H54 (cell line): Measurements from ENCODE around the gene PLXDC2.
"Not testable (repeated sequence)": the region's sequence is repeated elsewhere in the genome, so short reads cannot be mapped to it uniquely, and the experiment has no call there.

Experiments
- DNase-seq: peaks from one replicate; pipeline ENCODE4 v3.0.0; 2011; ENCODE audit warnings: low spot score, mixed read lengths; ENCODE audit not compliant: insufficient read length
- FAIRE-seq: peaks from 3 replicates; lab custom pipeline; 2011; peaks lifted over from hg19 to GRCh38; lab: Jason Lieb, UNC
- POLR2A ChIP-seq: IDR thresholded peaks from 2 replicates; pipeline ENCODE4 v1.6.1; 2011; ENCODE audit warnings: low read depth, mild to moderate bottlenecking, low read length

The PLXDC2 gene

DNA sequence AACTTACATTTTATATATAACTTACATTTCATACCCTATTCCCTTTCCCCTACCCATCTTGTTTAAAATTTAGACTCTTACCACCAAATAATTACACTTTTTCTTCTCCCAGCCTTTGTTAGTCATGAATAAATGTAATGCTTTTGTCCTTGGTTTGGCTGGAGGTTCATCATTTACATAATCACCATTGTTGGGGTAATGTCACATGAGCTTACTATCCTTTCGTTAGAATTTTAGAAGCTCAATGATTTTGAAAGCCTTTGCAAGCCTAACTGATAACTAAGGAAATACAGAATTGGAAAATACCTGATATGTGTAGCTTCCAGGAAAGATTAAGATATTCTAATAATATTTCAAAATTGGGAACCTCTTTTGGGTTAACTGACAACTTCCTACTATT, 171.7 kb downstream of the PLXDC2 start:
- no peak for DNase-seq
- FAIRE-seq = no peak
- no peak for TF ChIP-seq POLR2A

DNA sequence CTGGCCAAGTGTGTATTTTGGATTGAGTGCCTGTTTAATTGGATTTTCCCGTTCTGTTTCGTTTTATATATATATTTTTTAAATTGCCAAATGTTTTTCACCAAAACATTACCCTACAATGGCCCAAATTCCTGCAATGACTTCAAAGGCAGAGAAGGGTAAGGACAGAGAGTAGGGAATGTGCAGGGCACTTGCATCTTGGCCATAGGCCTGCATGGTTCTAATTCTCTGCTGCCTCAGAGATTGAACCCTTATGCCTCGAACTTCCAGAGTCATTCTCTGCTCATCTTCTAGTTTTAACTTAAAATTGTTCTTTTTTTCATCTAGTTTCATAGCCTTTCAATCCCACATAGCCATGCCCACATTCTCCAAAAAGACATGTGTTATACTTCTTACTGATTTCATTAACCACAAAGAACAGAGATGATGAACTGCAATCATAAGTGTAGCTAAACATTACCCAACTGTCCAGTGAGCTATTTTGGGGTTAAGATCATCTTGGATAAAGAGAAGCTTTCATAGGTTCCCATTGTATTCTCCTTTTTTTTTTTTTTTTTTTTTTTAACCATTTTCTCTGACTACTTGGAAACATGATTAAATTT, 177.6 kb downstream of the PLXDC2 start:
- DNase-seq (no peak), FAIRE-seq (no peak)
- no peak for TF ChIP-seq POLR2A

DNA sequence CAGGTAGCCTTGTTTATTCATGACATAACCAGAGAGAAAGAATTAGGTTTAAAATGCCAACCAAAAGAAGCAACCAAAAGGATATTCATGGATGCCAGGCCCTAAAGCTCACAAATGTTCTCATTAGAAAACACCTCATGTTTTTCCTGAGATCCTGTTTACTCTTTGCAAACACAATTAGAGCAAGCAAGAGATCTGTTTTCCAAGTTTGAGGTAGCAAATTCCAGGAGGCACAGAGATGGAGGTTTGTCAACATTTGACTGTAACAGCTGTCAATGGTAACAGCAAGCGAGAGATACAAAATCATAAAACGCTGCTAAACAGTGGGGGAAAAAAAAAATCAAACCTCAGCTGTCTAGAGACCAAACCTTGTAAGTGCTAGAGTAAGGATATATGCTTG, 182.2 kb downstream of the PLXDC2 start:
- no peak for TF ChIP-seq POLR2A
- FAIRE-seq = no peak

DNA sequence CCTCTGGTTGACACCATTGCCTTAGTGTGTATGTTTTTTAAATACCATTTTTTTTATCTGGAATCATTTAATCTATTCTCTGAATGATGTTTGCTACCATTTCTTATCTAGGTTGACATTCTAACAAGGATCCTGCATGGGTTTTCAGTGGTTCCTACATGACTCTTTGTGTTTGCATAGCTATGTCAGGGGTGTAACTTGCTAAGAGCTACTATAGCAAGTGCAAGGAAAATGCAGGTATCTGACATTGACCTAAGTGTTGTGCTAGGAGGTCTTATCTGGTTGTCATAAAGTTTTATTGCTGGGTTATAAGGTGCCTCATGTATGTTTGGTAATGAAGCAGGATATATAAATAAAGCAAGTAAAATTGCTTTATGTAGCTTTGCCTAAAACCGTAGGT, 183.2 kb downstream of the PLXDC2 start:
- no peak for DNase-seq
- FAIRE-seq = no peak
- TF ChIP-seq POLR2A = no peak

More for the DNA sequence above, 182.2 kb downstream of the PLXDC2 start:
- no peak for DNase-seq

DNA sequence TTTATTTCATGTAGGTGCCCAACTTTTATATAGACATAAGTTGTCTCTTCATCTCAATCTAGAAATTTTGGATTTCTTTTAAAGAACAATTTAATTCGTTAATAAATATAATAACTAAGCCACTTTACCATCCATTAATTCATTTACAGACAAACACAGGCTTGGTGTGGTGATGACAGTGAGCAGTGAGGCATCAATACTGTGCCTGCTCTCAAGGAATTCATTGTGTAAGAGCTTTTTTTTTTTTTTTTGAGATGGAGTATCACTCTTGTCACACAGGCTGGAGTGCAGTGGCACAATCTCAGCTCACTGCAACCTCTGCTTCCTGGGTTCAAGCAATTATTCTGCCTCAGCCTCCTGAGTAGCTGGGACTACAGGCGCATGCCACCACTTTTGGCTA, 185.8 kb downstream of the PLXDC2 start:
- not testable (repeated sequence) for DNase-seq, FAIRE-seq

DNA sequence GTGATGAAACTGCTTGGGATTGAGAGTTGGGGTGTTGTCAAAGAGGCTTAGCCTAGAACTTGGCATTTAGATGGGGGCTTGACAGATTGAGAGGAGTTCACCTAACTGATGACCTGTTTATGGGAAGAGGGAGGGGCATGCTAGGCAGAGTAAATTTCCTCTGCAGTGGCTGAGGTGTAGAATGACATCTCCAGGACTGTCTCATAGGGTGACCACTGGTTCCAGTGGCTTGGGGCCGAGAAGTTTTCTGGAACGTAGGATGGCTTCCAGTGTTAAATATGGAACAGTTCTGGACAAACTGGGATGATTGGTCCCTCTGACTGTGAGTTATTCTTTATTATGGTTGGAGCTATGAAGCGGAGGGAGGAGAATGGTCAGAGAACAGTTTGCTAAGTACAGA, 186.4 kb downstream of the PLXDC2 start:
- DNase-seq (no peak), FAIRE-seq (no peak)
- TF ChIP-seq POLR2A = no peak

DNA sequence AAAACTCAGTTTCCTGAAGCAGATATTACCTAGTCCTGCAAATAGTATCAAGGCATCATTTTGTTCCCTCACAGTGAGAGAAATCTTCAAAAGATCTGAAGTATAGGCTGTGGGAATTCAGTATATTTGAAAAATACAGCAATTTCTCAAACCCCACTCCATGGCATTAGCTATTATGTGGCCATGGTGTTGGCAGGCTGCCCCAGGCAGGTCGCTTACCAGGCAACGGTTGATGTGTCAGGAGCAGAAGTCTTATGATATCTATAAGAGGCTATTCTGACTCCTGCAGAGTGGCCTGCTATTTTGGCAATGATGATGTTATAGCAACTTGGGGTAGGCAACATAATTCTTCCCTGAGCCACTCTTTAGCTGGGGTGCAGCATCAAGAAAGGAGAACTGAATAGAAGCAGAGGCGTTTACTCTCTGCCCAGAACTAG, 187.9 kb downstream of the PLXDC2 start:
- no peak for FAIRE-seq

DNA sequence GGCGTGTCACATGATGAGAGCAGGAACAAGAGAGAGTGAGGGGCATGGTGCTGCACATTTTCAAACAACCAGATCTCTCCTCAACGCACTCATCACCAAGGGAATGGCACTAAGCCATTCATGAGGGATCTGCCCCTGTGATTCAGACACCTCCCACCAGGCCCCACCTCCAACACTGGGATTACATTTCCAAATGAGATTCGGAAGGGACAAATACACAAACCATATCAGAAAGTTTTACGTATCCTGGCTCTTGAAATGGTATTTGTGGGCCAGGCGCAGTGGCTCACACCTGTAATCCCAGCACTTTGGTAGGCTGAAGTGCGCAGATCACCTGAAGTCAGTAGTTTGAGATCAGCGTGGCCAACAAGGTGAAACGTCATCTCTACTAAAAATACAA, 189.4 kb downstream of the PLXDC2 start:
- TF ChIP-seq POLR2A = no peak
- FAIRE-seq (no peak), DNase-seq (no peak)

More for the DNA sequence above, 187.9 kb downstream of the PLXDC2 start:
- DNase-seq = no peak
- TF ChIP-seq POLR2A = no peak

DNA sequence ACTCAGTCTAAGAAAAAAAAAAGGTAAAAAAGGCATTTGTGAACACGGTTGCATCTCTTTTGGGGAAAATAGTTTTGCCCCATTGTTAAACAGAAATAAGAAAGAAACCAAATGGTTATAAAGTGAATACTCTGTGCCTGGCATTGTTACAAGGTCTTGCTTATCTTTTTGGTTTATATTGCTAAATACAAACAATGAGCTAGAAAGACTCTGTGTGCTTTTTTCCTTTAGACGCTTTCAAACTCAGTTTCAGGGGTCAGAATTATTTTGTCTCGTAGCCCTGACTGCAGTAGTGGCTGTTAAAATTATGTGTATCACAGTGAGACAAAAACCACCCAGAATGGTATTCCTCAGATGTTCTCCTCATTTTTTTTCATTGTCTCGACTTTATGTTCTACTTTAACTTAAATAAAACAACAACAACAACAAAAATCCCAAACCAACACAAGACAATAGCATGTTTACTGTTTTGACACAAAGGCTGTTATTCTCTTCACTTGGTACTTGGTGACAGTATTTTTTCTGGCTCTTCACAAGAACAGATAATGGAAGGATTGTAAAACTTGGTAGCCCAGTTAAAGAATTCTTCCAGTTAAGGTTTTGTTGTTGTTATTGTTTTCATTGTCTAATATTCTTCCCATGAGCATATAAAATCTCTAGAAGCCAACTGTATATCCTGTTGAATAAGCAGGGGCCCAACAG, 190.1 kb downstream of the PLXDC2 start:
- no peak for FAIRE-seq
- TF ChIP-seq POLR2A = no peak
- DNase-seq = no peak

DNA sequence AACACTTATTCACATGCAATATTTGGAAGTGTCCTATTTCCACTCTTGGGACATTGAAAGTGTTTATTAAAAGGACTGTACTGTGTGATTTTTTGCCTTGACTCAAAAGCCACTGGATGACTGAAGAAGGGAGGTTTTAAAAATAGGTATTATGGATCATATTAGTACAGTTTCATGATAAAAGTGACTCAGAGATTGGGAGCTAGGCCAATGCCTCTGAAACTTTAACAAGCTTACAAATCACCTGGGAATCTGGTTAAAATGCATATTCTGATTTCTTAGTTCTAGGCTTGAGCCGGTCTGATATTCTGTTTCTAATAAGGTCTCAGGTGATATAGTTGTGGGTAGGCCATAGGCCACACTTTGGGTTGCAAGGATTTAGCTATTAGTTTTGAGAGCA, 191.2 kb downstream of the PLXDC2 start:
- FAIRE-seq (no peak), DNase-seq (no peak)
- TF ChIP-seq POLR2A = no peak

DNA sequence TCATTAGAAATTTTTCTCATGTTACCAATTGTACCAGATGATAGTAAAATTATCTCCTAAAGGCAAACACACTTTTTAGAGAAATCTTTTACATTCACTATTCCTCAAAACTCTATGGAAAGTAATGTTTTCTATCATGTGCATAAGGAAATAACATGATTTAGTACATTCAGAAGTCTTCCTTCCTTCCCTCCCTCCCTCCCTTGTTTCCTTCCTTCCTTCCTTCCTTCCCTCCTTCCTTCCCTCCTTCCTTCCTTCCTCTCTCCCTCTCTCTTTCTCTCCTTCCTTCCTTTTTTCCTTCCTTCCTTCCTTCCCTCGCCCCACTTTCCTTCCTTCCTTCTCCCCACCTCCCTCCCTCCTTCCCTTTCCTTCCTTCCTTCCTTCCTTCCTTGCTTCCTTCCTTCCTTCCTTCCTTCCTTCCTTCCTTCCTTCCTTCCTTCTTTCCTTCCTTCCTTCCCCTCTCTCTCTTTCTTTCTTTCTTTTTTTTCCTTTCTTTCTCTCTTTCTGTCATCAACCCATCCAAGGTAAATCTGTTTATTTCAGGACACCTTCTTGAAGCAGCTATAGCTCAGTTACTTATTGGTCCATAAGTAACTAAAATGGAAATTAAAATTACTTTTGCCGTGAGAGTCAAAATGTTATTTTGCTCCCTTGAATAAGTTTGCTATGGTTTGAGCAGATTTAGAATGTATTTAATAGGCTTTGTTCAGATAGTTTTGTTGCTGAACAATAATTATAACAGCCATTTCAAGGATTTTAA, 197.9 kb downstream of the PLXDC2 start:
- DNase-seq = no peak
- no peak for FAIRE-seq
- TF ChIP-seq POLR2A = no peak

DNA sequence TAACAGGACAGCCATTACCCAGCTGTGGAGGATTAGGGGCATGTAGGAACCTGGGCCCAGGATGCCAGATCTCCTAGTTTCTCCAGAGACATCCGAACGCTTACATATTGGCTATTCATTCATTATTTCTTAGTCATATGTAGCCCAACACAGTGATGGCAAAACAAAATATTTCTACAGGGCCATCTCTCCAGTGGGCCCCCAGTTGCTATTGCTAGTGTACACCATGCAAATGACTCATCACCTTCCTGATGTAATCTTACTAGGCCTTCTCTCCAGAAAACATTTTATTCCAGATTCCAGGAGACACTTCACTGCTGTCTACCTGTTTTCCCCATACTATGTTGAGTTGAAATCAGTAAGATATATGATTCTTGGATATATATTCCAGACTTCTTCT, 201.7 kb downstream of the PLXDC2 start:
- FAIRE-seq = no peak
- DNase-seq = no peak
- TF ChIP-seq POLR2A = no peak

DNA sequence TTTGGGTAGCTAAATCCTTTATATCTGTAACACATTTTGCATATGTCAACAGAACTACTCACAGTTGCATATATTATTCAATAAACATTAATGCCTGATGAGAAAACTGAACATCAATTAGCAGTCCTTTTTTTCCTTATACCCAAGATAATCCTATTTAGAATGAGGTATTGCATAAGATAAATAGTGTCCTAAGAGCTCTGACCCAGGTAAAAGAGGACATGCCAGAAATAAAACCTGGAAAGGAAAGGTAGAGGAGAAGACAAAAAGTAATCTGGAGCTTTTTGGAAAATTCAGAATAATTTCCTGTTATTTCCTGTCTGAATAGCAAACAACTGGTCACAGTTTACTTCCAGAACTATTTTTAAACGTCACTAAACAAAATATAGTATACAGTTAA, 204.4 kb downstream of the PLXDC2 start:
- FAIRE-seq (no peak), DNase-seq (no peak)
- TF ChIP-seq POLR2A = no peak

DNA sequence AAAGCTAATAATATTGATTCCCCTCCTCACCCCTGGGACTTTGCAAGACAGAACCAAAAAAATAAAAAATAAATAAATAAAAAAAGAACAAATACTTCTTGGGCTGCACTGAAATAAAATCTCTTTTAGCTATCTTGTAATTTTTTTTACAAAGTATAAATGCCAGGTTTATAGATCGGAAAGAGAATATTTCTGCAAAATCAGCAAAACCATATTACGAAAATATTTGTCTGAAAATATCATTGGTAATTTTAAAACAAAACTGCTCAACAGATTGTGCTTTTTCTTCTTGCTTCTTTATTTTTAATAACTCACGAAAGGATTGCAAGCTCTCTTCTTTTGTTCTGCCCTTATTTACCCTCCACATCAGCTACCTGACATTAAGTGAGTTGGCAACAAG, 213.3 kb downstream of the PLXDC2 start:
- DNase-seq (no peak), FAIRE-seq (no peak)
- no peak for TF ChIP-seq POLR2A
